ENCODE measurements around the gene VAPB.

Gene VAPB

DNA sequence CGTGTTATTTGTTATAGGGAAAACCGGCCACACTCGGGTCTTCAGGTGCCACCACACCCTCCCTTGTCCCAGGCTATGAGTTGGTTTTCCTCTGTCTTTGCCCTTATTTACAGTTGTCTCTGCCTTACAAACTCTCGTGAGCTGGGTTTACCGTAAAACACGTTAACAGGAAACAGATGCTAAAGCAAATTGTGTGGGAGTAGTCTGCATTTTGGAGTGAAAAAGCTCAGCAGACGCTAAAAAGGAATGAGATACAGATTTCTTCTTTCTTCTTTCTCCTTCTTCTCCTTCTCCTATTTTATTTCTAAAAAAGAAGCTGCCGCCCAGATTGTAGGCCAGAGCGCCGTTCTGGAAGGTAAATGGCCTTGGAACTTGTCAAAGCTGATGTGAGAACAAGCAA is 74.2 kb downstream of the VAPB start:
- H3K4me3 ChIP-seq (ENCODE audit: low read length) = no peak overlapping the region
- DNase-seq (ENCODE audit: low read depth) = no peak
- TF ChIP-seq, protein P1, sequence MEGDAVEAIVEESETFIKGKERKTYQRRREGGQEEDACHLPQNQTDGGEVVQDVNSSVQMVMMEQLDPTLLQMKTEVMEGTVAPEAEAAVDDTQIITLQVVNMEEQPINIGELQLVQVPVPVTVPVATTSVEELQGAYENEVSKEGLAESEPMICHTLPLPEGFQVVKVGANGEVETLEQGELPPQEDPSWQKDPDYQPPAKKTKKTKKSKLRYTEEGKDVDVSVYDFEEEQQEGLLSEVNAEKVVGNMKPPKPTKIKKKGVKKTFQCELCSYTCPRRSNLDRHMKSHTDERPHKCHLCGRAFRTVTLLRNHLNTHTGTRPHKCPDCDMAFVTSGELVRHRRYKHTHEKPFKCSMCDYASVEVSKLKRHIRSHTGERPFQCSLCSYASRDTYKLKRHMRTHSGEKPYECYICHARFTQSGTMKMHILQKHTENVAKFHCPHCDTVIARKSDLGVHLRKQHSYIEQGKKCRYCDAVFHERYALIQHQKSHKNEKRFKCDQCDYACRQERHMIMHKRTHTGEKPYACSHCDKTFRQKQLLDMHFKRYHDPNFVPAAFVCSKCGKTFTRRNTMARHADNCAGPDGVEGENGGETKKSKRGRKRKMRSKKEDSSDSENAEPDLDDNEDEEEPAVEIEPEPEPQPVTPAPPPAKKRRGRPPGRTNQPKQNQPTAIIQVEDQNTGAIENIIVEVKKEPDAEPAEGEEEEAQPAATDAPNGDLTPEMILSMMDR (conservative IDR thresholded peaks at IDR 0.05; ENCODE audit: low read length) = no peak

DNA sequence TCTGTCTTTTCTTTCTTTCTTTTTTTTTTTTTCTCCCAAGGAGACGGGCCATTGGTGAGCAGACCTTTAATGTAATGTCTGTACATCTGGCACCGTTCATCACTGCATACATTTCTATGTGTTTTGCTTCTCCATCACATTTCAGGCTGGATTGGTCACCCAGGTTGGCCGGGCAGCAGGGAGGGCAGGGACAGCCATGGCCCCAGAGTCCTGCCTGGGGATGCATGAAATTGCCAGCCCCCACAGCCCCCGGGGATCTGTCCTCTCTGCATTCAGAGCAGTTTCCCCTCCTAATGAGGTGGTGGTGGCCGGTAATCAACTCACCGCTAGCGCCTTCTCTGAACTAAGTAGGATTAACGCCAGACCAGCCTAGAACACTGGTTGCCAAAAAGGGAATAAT is 75.8 kb downstream of the VAPB start:
- H3K4me3 ChIP-seq (ENCODE audit: low read length) = no peak overlapping the region
- no peak for DNase-seq (ENCODE audit: low read depth)
- TF ChIP-seq, protein P1 (conservative IDR thresholded peaks at IDR 0.05; ENCODE audit: low read length) = no peak

DNA sequence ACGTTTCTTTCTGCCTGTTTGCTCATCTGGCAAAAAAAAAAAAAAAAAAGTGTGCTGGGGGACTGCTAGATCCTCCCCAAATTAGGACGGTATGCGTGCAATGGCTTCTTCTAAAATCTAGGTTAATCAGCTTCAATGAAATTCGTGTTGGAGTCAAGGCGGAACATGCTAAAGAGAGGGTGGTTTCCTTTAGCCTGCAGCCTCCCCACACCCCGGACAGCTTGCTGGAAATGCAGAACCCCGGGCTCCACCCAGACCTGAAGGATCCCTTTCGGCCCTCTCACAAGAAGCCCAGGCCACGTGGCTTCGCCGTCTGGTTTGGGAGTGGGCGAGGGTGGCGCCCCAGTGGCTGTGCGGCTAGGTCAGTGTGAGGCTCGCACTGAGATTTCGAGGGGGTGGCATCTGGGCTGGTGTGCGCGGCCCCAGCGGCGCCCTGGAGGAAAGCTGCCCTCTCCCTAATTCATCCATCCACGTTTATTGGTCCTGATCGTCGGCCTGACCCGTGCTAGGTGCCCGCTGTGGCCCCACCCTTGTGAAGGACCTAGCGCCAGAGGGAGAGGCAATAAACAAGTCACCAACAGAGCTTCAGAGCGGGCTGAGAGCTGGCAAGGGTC is 77.2 kb downstream of the VAPB start:
- no peak overlapping the region for H3K4me3 ChIP-seq (ENCODE audit: low read length)
- TF ChIP-seq, protein P1 (conservative IDR thresholded peaks at IDR 0.05; ENCODE audit: low read length) = no peak
- no peak for DNase-seq (ENCODE audit: low read depth)

DNA sequence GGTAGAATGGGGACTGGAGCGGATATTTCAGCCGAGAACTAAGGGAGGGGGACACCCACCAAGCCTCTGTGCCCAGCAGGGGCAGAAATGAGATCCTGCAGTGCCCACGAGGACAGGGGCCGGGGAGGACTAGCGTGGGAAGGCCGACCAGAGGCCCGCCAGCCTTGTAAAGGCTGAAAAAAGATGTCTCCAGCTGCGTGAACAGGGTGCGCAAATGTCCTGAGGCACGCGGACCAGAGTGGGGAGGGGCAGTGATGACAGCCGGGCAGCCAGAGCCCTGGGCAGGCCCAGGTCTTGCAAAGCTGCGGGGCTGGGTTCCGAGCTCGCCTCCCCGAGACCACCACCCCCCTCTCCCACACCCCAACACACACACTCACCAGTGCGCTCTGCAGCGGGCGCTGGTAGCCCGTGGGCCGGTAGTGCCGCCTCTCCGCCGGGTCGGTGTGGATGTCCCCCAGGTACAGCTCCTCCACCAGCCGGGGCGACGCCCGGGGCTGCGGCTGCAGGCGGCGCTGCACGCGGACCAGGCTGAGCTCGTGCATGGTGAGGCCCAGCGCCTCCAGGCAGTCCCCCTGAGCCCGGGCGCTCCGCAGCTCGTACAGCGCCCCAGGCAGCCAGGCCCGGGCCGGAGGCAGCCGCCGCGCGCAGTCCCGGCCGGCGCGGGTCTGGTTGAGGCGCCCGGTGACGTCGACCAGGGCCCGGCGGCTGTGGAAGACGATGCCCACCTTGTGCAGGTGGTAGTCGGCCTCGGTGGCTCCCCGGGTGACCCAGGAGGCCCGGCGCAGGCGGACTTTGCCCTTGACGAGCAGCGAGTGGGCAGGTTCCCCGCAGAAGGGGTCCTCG is 77.9 kb downstream of the VAPB start:
- no peak overlapping the region for H3K4me3 ChIP-seq (ENCODE audit: low read length)
- TF ChIP-seq, protein P1 (conservative IDR thresholded peaks at IDR 0.05; ENCODE audit: low read length) = no peak
- no peak for DNase-seq (ENCODE audit: low read depth)

DNA sequence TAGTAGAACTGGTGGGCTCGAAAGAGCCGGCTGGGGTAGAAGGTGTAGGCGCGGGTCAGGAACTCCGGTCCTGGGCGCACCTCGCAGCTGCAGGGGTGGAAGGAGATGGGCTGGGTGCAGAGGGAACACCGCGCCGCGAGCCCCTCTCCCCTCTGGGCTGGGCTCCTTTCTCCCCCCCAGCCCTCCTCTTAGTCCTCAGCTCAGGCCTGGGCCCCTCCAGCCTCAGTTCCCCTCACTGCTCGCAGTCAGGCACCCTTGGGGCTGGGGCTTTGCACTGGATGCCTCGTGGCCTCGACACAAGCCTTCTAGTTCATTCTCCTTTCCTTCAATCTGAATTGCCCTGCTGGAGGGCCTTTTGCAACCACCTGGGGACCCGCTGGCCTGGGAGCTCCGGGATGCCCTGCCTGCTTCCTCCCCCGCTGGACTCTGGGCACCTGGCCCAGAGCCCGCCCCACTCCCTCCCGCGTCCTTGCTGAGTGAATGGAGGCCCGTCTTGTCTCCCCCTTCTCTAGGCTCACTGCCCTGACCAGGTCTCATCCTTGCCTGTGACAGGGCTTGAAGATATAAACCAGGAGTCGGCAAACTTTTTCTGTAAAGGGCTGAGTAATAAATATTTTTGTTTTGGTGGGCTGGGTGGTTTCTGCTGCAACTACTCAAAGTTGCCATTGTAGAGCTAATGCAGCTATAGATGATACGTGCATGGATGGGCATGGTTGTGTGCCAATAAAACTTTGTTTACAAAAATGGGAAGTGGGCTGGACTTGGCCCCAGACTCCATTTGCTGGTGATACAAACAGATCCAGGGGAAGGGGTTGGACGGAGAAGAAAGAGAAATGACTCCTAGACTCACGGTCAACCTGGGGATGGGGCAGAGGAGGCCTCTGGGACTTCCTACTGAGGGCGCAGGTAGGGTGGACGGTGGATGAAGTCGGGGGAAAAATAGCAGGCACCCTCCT is 78.8 kb downstream of the VAPB start:
- no peak for DNase-seq (ENCODE audit: low read depth)
- TF ChIP-seq, protein P1 (conservative IDR thresholded peaks at IDR 0.05; ENCODE audit: low read length) = no peak
- H3K4me3 ChIP-seq (ENCODE audit: low read length) = no peak overlapping the region

DNA sequence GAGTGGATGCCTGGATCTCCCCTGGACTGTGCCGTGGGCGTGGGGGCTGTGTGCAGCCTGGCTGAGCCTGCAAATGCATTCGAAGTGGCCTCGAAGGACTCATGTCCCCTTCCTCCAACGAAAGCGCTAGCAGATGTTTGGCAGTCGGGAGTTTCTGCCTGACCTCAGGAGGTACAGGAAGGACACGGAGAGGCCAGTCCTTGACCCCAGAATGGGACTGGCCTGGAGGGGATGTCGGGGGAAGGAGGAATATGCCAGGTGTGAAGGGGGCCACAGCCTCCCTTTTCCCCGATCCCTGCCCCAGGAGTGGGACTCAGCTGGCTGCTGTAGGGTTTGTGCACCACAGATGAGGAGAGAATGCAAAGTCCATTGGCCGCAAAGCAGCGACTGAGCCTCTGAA is 80.6 kb downstream of the VAPB start:
- no peak for DNase-seq (ENCODE audit: low read depth)
- TF ChIP-seq, protein P1 (conservative IDR thresholded peaks at IDR 0.05; ENCODE audit: low read length) = no peak
- no peak overlapping the region for H3K4me3 ChIP-seq (ENCODE audit: low read length)

All from AG10803 (cell line).